ENCODE measurements around the gene KRTAP19-8.

The KRTAP19-8 gene

DNA sequence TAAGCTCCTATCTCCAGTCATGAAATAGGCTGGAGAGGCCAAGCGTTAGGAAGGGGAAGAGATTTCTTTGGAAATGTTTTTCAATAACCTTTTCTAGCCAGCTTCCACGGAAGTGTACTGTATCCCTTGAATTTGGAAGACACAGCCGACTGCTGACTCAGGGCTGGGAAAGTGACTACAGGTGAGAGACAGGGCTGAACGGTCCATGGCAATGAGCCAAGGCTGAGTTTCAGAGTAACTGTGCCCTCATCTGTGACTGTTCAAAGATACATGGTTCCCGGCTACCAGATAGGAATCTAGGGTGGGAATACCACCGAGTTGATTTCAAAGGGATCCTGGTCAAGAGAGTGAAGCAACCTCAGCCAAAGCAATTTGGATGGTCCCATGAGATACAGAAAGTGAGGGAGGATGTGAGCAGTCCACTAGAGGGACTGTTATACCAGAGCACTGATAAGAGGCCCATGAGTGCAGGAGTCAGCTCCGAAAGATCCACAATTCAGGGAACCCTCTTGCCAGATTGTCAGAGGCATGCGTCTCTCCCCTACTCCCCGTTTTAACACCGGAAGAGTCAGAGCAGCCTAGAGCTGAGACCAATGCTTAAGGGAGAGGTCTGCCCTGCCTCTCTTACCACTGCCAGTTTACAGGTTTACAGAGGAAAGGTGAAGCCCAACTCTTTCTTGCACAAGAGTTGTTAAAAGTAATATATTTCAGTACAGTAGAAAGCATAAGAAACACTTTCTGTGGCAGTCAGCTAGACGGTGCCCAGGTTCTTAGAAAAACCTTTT, 3.2 kb upstream of the KRTAP19-8 start:
- TF ChIP-seq, protein P1, sequence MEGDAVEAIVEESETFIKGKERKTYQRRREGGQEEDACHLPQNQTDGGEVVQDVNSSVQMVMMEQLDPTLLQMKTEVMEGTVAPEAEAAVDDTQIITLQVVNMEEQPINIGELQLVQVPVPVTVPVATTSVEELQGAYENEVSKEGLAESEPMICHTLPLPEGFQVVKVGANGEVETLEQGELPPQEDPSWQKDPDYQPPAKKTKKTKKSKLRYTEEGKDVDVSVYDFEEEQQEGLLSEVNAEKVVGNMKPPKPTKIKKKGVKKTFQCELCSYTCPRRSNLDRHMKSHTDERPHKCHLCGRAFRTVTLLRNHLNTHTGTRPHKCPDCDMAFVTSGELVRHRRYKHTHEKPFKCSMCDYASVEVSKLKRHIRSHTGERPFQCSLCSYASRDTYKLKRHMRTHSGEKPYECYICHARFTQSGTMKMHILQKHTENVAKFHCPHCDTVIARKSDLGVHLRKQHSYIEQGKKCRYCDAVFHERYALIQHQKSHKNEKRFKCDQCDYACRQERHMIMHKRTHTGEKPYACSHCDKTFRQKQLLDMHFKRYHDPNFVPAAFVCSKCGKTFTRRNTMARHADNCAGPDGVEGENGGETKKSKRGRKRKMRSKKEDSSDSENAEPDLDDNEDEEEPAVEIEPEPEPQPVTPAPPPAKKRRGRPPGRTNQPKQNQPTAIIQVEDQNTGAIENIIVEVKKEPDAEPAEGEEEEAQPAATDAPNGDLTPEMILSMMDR (IDR thresholded peaks at IDR 0.05; ENCODE audit: insufficient read depth, low read depth, low read length, missing control alignments) = no peak
- no peak overlapping the region for H3K4me3 ChIP-seq (ENCODE audit: low read length)
- DNase-seq (ENCODE audit: low read depth) = no peak

DNA sequence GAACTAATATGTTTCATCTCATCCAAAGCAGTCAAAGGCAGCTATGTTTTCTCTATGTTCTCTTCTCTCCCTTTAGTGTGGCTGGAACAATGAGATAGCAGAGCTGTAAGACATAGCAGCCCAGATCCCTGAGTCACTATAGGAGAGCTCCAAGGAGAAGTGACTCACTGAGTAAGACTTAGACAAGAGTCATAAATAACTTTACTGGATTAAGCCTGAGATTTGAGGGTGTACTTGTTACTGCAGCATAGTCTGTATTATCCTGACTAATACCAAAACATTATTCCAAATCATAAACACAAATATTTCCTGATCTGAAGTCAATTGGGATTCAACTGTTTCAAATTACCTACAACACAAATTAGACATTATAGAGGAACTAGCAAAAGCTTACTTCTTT, 3.9 kb downstream of the KRTAP19-8 start:
- no peak overlapping the region for H3K4me3 ChIP-seq (ENCODE audit: low read length)
- TF ChIP-seq, protein P1 (IDR thresholded peaks at IDR 0.05; ENCODE audit: insufficient read depth, low read depth, low read length, missing control alignments) = no peak
- DNase-seq (ENCODE audit: low read depth) = peak; percentile 21

DNA sequence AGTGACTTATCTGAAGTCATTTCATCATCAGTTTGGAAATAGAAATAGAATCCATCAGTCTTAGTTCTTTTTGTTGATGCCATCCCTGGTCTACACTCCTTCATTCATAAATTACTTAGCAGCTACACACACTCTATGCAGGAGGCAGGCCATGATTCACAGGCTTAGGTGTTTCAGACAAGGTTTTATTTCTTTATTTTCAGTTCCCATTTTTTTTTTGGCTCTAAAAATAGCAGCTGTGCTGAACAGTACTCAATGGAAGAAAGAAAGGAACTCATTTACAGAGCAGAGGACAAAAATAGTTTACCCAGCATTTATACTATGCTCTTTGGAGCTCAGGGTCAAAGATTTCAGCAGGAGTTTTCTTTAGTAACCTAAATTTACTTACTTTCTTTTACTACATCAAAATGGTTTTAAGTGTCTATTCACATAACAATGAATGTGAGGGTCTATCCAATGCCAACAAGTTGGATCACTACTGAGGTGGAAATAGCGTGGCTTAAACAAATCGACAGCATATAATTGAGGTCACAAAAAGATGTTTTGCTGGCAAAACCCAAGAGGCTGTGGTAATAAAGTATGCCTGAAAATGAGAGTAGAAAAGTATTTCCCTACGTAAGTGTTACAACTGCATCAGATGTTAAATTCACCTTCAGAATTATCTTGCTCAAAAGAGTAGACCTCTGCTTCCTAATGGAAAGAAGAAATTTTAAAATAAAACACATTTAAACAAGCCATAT, 7.7 kb downstream of the KRTAP19-8 start:
- H3K4me3 ChIP-seq (ENCODE audit: low read length) = no peak overlapping the region
- TF ChIP-seq, protein P1 (IDR thresholded peaks at IDR 0.05; ENCODE audit: insufficient read depth, low read depth, low read length, missing control alignments) = no peak
- no peak for DNase-seq (ENCODE audit: low read depth)

DNA sequence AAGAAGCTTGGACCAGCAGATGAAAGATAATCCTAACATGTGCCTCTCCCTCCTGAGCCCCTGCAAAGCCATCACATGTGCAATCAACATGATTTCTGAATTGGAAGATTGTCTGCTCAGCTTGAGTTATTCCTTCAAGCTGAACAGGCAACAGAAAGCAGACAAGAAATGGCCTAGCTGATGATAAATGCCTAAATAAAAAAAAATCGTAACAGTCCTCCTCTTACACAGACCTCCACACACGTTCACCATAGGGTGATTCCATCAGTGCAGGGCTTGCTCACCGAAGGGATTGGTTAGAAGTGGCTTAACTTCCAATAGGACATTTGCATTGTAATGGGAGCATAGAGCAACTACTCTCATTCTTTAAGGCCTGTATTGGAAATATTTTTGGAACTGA, 14.6 kb downstream of the KRTAP19-8 start:
- H3K4me3 ChIP-seq (ENCODE audit: low read length) = no peak overlapping the region
- DNase-seq (ENCODE audit: low read depth) = no peak
- TF ChIP-seq, protein P1 (IDR thresholded peaks at IDR 0.05; ENCODE audit: insufficient read depth, low read depth, low read length, missing control alignments) = no peak

DNA sequence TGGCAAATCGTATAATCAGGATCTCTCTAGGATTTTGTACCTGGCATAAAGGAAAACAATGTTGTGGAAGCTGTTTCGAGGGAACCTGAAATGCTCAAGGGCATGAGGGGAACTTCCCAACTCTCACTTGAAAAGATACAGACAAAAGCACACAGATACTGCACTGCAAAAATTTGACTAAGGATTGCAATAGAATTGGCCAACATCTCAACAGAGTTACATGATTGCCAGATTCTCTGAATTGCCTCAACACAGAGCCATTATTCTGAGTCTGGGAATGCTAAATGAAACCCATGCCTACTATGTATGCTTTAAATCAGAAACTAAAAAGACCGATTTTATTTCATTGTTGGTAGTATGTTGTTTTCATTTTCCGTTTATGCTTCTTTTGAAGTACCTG, 16.0 kb downstream of the KRTAP19-8 start:
- DNase-seq (ENCODE audit: low read depth) = no peak
- no peak overlapping the region for H3K4me3 ChIP-seq (ENCODE audit: low read length)
- TF ChIP-seq, protein P1 (IDR thresholded peaks at IDR 0.05; ENCODE audit: insufficient read depth, low read depth, low read length, missing control alignments) = no peak

DNA sequence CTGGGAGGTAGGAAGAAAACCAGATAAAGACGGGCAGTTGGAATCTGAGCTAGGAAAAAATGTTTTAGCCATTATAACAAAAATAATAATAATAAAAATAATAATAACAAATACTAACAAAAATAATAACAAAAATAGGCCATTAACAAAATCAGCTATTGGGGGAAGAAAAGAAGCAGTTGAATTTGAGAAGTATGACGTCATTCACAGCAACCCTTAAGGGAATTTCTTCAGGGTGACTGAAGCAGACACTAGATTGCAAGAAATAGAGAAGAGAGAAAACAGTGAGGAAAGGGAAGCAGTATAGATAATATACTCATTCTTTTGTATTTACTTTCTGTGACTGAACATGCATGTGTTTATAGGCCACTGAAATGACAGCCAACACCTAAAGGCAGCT, 20.0 kb downstream of the KRTAP19-8 start:
- TF ChIP-seq, protein P1 (IDR thresholded peaks at IDR 0.05; ENCODE audit: insufficient read depth, low read depth, low read length, missing control alignments) = no peak
- H3K4me3 ChIP-seq (ENCODE audit: low read length) = no peak overlapping the region
- no peak for DNase-seq (ENCODE audit: low read depth)

All from epithelial cell of esophagus (primary cell).